GM19025 (cell line): ENCODE measurements around the gene UBE4A.

Source experiments
- ATAC-seq: cut with Tn5 transposase; IDR thresholded peaks from one replicate; pipeline ENCODE4 v1.9.1; 2021; ENCODE audit warnings: mild to moderate bottlenecking, low read depth, moderate library complexity; ENCODE audit not compliant: unreplicated experiment

Gene UBE4A

GRCh38 chr11:118340449-118340848 lies 19.0 kb upstream of the UBE4A start:
- no peak for ATAC-seq

GRCh38 chr11:118341261-118341660 lies 18.1 kb upstream of the UBE4A start:
- ATAC-seq = no peak

GRCh38 chr11:118341815-118342489 lies 17.4 kb upstream of the UBE4A start:
- ATAC-seq = no peak

GRCh38 chr11:118342503-118343161 lies 16.8 kb upstream of the UBE4A start, which contains the start of gene CD3D:
Gene CD3D (minus strand): TSS chr11:118342705. CDS start chr11:118342607, 98 bp downstream.
- ATAC-seq = no peak

- ATAC-seq = no peak
Measured at GRCh38 chr11:118343248-118343647, 16.2 kb upstream of the UBE4A start.

- no peak for ATAC-seq
Measured at GRCh38 chr11:118343981-118344515, 15.4 kb upstream of the UBE4A start, which contains the start of gene CD3G. Gene CD3G (plus strand): TSS chr11:118344344. CDS start chr11:118344424, 80 bp downstream.

GRCh38 chr11:118349475-118349874 lies 9.9 kb upstream of the UBE4A start:
- no peak for ATAC-seq

- no peak for ATAC-seq
Measured at GRCh38 chr11:118353084-118353710, 6.2 kb upstream of the UBE4A start.

GRCh38 chr11:118358071-118358470 lies 1.3 kb upstream of the UBE4A start:
- ATAC-seq = no peak

GRCh38 chr11:118364956-118365615 lies 5.7 kb downstream of the UBE4A start:
- no peak for ATAC-seq

- ATAC-seq = no peak
Measured at GRCh38 chr11:118366287-118366686, 6.9 kb downstream of the UBE4A start.

- no peak for ATAC-seq
Measured at GRCh38 chr11:118370774-118371173, 11.4 kb downstream of the UBE4A start.

GRCh38 chr11:118373263-118373662 lies 13.9 kb downstream of the UBE4A start:
- ATAC-seq = no peak

GRCh38 chr11:118373871-118374270 lies 14.5 kb downstream of the UBE4A start:
- no peak for ATAC-seq

GRCh38 chr11:118374729-118375128 lies 15.3 kb downstream of the UBE4A start:
- ATAC-seq = no peak

GRCh38 chr11:118375978-118376377 lies 16.6 kb downstream of the UBE4A start:
- ATAC-seq = no peak

GRCh38 chr11:118379497-118379896 lies 20.1 kb downstream of the UBE4A start:
- no peak for ATAC-seq

- ATAC-seq = no peak
Measured at GRCh38 chr11:118380571-118380970, 21.2 kb downstream of the UBE4A start.

GRCh38 chr11:118382954-118383353 lies 23.6 kb downstream of the UBE4A start:
- ATAC-seq = no peak

- ATAC-seq = no peak
Measured at GRCh38 chr11:118383657-118384056, 24.3 kb downstream of the UBE4A start.

GRCh38 chr11:118396097-118396501 lies 36.7 kb downstream of the UBE4A start:
- ATAC-seq = no peak
